Natural killer cell (primary cell): ENCODE results near the gene RAD9A. TPM values are rescaled to one million over a fixed set of nuclear protein-coding genes. Genes with fewer than 3 reads are reported as not detected.
A peak's percentile ranks its signal among the peaks of the same experiment; 100 is the strongest.

Experiments
- ATAC-seq, 3 donors: fragments of 150-1000 bp in 2 of 3; fragments of 200-7000 bp in 1 of 3; cut with Tn5 transposase; 1 replicate in 1 of 3; 2 replicates in 2 of 3; pipeline ENCODE4 v1.10.0; 2021; ENCODE audit warnings: mild to moderate bottlenecking in 2 of 3, moderate library complexity in 2 of 3
- DNase-seq, 2 donors: peaks; one replicate each; pipeline versions ENCODE4 v3.0.0 to v3.0.0-alpha.2; 2013 to 2021; ENCODE audit warnings: mixed read lengths in 1 of 2
- H3K27ac ChIP-seq: one replicate; pipeline ENCODE4 v1.5.1; 2013; ENCODE audit warnings: mild to moderate bottlenecking, low read length
- H3K27me3 ChIP-seq: one replicate; pipeline ENCODE4 v1.6.1; 2013; ENCODE audit warnings: low read length; ENCODE audit not compliant: control insufficient read depth, insufficient read depth
- H3K36me3 ChIP-seq: one replicate; pipeline ENCODE4 v1.6.1; 2013; ENCODE audit warnings: low read length; ENCODE audit not compliant: control insufficient read depth, insufficient read depth
- H3K4me1 ChIP-seq: one replicate; pipeline ENCODE4 v1.6.1; 2013; ENCODE audit warnings: low read length; ENCODE audit not compliant: control insufficient read depth, insufficient read depth
- H3K4me3 ChIP-seq: one replicate; pipeline ENCODE4 v1.5.1; 2013; ENCODE audit warnings: low read length
- H3K9me3 ChIP-seq: one replicate; pipeline ENCODE4 v1.6.1; 2013; ENCODE audit warnings: low read length; ENCODE audit not compliant: control insufficient read depth, insufficient read depth
- H3K27ac Mint-ChIP-seq, 2 donors: one replicate each; pipeline ENCODE4 v1.8.0; 2022; ENCODE audit warnings: mild to moderate bottlenecking in 2 of 2, mixed read lengths in 2 of 2, moderate library complexity in 1 of 2
- H3K27me3 Mint-ChIP-seq, 2 donors: one replicate each; pipeline ENCODE4 v1.8.0; 2022; ENCODE audit warnings: low read depth in 2 of 2, mixed read lengths in 2 of 2
- H3K36me3 Mint-ChIP-seq: one replicate; pipeline ENCODE4 v1.8.0; 2022; ENCODE audit warnings: mixed read lengths
- H3K4me1 Mint-ChIP-seq, 2 donors: one replicate each; pipeline ENCODE4 v1.8.0; 2022; ENCODE audit warnings: mixed read lengths in 2 of 2
- H3K4me3 Mint-ChIP-seq: one replicate; pipeline ENCODE4 v1.8.0; 2022; ENCODE audit warnings: mild to moderate bottlenecking, moderate library complexity, mixed read lengths
- H3K9me3 Mint-ChIP-seq, 2 donors: one replicate each; pipeline ENCODE4 v1.8.0; 2022; ENCODE audit warnings: mixed read lengths in 2 of 2
- WGBS: methylation state at CpG from one replicate; pipeline ENCODE4 v1.1.7; 2013; ENCODE audit warnings: missing lambda C conversion rate; ENCODE audit not compliant: insufficient coverage; 5-methylcytosine and 5-hydroxymethylcytosine counted together
- intact Hi-C: fragments of 100-400 bp; cut with micrococcal nuclease; formaldehyde crosslinking; loops from one replicate; pipeline ENCODE4 v1.14.2; 2022
- total RNA-seq, 4 donors: library from RNA; stranded (reverse); fragments of 120-200 nt in 1 of 4; gene quantifications; one replicate each; pipeline versions ENCODE4 v1.2.3 to v1.2.4, GENCODE V29; 2013 to 2022
- TF ChIP-seq, protein P1 (sequence below): fragments of 200-600 bp; IDR thresholded peaks from one replicate; pipeline ENCODE4 v1.8.0; 2022; ENCODE audit warnings: antibody characterized with exemption

RAD9A gene
- total RNA-seq, 3 donors from 2014 or later (not counting 1 experiment from before 2014, with no cell fraction given) = 30.2 to 47.1 (median 37.3) TPM

GRCh38 chr11:67375320-67376055 lies 16.3 kb upstream of the RAD9A start:
- H3K36me3 Mint-ChIP-seq = no peaks in the 10 kb centered on the region
- ATAC-seq (no peak), DNase-seq (no peak)
- 68% methylated on average over 13 of the region's 15 CpGs for WGBS
- Histone ChIP-seq H3K27me3 (peaks cover 3% of the 10 kb centered on the region), H3K4me1 (peaks cover 35% of the 10 kb centered on the region), H3K27ac (no peak overlapping the region), H3K9me3 (no peaks in the 10 kb centered on the region), H3K4me3 (no peak overlapping the region), H3K36me3 (no peaks in the 10 kb centered on the region)
- intact Hi-C loops = no loop called here
- TF ChIP-seq, protein P1, sequence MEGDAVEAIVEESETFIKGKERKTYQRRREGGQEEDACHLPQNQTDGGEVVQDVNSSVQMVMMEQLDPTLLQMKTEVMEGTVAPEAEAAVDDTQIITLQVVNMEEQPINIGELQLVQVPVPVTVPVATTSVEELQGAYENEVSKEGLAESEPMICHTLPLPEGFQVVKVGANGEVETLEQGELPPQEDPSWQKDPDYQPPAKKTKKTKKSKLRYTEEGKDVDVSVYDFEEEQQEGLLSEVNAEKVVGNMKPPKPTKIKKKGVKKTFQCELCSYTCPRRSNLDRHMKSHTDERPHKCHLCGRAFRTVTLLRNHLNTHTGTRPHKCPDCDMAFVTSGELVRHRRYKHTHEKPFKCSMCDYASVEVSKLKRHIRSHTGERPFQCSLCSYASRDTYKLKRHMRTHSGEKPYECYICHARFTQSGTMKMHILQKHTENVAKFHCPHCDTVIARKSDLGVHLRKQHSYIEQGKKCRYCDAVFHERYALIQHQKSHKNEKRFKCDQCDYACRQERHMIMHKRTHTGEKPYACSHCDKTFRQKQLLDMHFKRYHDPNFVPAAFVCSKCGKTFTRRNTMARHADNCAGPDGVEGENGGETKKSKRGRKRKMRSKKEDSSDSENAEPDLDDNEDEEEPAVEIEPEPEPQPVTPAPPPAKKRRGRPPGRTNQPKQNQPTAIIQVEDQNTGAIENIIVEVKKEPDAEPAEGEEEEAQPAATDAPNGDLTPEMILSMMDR = no peak
- no peaks in the 10 kb centered on the region for H3K27me3 Mint-ChIP-seq
- H3K9me3 Mint-ChIP-seq = no peaks in the 10 kb centered on the region
- H3K27ac Mint-ChIP-seq = no peak overlapping the region
- H3K4me1 Mint-ChIP-seq = peaks cover 25 to 36% of the 10 kb centered on the region in 2 donors
- peak overlapping the region; percentile 37 for H3K4me3 Mint-ChIP-seq

DNA sequence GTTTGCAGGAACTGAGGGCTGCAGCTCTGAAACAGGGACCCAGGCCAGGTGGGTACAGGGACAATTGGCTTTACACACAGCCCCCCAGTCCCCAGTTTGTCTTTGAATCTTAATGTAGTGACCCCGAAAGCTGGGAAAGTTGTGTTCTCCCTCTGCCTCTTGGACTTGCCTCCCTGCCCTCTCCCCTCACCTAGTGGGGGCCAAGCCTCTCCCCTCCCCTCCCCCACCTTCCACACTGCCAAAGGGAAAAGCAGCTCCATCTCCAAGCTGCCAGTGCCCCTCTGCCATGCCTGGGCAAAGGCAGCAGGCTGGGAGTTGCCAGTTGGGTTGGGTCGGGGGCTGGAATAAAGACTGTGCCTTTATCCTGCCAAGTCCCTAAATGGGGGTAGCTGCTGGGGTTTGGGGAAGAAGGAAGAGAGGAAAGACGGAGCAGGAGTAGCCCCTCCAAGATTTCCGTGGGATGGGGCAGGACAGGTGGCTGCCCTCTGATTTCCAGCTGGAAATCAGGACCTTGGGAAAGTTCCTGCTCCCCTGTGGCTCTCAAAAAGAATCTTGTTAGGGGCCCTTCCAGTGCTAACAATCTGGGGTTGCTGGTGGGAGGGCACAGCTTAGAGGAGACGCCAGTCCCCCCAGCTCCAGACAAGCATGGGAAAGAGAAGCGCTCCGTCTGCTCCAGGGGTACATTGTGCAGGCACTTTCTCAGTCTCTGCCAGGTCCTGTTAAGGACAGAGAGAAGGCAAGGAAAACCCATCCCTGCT lies 15.5 kb upstream of the RAD9A start:
- ATAC-seq (no peak), DNase-seq (no peak)
- H3K4me3 ChIP-seq = no peak overlapping the region
- Mint-ChIP-seq H3K36me3 (no peaks in the 10 kb centered on the region), H3K9me3 (no peaks in the 10 kb centered on the region), H3K27ac (no peak overlapping the region), H3K4me3 (peak overlapping the region; percentile 37), H3K4me1 (peaks cover 25 to 36% of the 10 kb centered on the region in 2 donors), H3K27me3 (no peaks in the 10 kb centered on the region)
- peaks cover 3% of the 10 kb centered on the region for H3K27me3 ChIP-seq
- no peaks in the 10 kb centered on the region for H3K36me3 ChIP-seq
- no peak overlapping the region for H3K27ac ChIP-seq
- peaks cover 35% of the 10 kb centered on the region for H3K4me1 ChIP-seq
- H3K9me3 ChIP-seq = no peaks in the 10 kb centered on the region
- TF ChIP-seq, protein P1 = no peak
- WGBS = 93% methylated on average over 7 of the region's 7 CpGs
- intact Hi-C loops = no loop called here

DNA sequence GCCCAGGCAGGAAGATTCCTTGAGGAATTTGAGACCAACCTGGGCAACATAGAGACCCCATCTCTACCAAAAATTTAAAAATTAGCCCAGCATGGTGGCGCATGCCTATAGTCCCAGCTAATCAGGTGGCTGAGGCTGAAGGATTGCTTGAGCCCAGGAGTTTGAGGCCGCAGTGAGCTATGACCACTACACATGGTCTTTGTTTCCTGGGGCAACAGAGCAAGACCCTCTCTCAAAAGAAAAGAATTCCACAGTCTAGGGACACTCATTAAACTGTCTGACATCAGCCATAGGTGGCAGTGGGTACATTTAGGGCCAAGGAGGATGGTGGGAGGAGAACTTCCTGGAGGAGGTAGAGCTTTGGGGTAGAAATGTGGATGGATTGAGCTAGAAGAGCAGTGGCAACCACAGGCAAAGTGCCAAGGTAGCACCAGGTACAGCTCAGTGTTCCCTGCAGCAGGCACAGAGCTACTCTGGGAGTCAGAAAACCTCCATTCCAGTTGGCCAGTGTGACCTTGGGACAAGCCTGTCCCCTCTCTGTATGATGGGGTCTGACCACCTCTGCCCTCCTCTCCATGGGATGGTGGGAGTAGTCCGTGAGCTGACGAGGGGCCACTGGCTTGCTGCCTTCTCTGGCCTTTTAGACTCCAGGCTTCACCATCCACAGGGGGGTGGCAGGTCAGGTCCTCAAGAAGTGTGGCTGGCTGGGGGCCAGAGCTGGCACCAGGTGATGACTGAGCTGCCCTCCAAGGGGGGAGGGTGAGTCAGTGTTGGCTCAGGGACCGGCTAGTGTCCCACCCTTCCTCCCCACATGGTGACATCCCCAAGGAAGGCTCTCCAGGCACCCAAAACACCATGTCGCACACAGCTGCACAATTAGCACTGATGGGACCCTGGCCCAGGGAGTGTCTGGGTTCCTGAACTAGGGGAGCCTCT lies 14.6 kb upstream of the RAD9A start:
- no peak for DNase-seq
- Mint-ChIP-seq H3K27ac (no peak overlapping the region), H3K4me1 (peaks cover 20 to 31% of the 10 kb centered on the region in 2 donors), H3K9me3 (no peaks in the 10 kb centered on the region), H3K4me3 (no peak overlapping the region), H3K36me3 (no peaks in the 10 kb centered on the region), H3K27me3 (no peaks in the 10 kb centered on the region)
- TF ChIP-seq, protein P1 = no peak
- H3K36me3 ChIP-seq = no peaks in the 10 kb centered on the region
- ATAC-seq = no peak
- intact Hi-C loops = no loop called here
- H3K27ac ChIP-seq = no peak overlapping the region
- no peaks in the 10 kb centered on the region for H3K9me3 ChIP-seq
- H3K27me3 ChIP-seq = peaks cover 3% of the 10 kb centered on the region
- peaks cover 35% of the 10 kb centered on the region for H3K4me1 ChIP-seq
- H3K4me3 ChIP-seq = no peak overlapping the region
- 95% methylated on average over 4 of the region's 6 CpGs for WGBS
